ENCODE data around the gene SECISBP2.
"Not testable (repeated sequence)": the region's sequence is repeated elsewhere in the genome, so short reads cannot be mapped to it uniquely, and the experiment has no call there.

The SECISBP2 gene

GRCh38 chr9:89366711-89367110 lies 48.4 kb downstream of the SECISBP2 start:
- DNase-seq (ENCODE audit: low spot score) = no peak

- no peak for DNase-seq (ENCODE audit: low spot score)
Observed at GRCh38 chr9:89367281-89367680, 49.0 kb downstream of the SECISBP2 start.

- DNase-seq (ENCODE audit: low spot score) = no peak
Observed at GRCh38 chr9:89367726-89368437, 49.6 kb downstream of the SECISBP2 start.

GRCh38 chr9:89368550-89368949 lies 50.2 kb downstream of the SECISBP2 start:
- DNase-seq (ENCODE audit: low spot score) = no peak

- no peak for DNase-seq (ENCODE audit: low spot score)
Observed at GRCh38 chr9:89368978-89369377, 50.7 kb downstream of the SECISBP2 start.

- no peak for DNase-seq (ENCODE audit: low spot score)
Observed at GRCh38 chr9:89370593-89370992, 52.3 kb downstream of the SECISBP2 start.

GRCh38 chr9:89371791-89372190 lies 53.5 kb downstream of the SECISBP2 start:
- not testable (repeated sequence) for DNase-seq (ENCODE audit: low spot score)

GRCh38 chr9:89372230-89372816 lies 54.0 kb downstream of the SECISBP2 start:
- no peak for DNase-seq (ENCODE audit: low spot score)

GRCh38 chr9:89372979-89373378 lies 54.7 kb downstream of the SECISBP2 start:
- DNase-seq (ENCODE audit: low spot score) = no peak

GRCh38 chr9:89374176-89374575 lies 55.9 kb downstream of the SECISBP2 start:
- DNase-seq (ENCODE audit: low spot score) = no peak

- no peak for DNase-seq (ENCODE audit: low spot score)
Observed at GRCh38 chr9:89375191-89375760, 57.0 kb downstream of the SECISBP2 start.

GRCh38 chr9:89376286-89376685 lies 58.0 kb downstream of the SECISBP2 start:
- no peak for DNase-seq (ENCODE audit: low spot score)

GRCh38 chr9:89376741-89377351 lies 58.5 kb downstream of the SECISBP2 start:
- DNase-seq (ENCODE audit: low spot score) = no peak

GRCh38 chr9:89377411-89377810 lies 59.1 kb downstream of the SECISBP2 start:
- DNase-seq (ENCODE audit: low spot score) = no peak

- no peak for DNase-seq (ENCODE audit: low spot score)
Observed at GRCh38 chr9:89378541-89378940, 60.2 kb downstream of the SECISBP2 start.

GRCh38 chr9:89379031-89379430 lies 60.7 kb downstream of the SECISBP2 start:
- DNase-seq (ENCODE audit: low spot score) = no peak

- no peak for DNase-seq (ENCODE audit: low spot score)
Observed at GRCh38 chr9:89379508-89380115, 61.3 kb downstream of the SECISBP2 start.

GRCh38 chr9:89380437-89381307 lies 62.4 kb downstream of the SECISBP2 start:
- DNase-seq (ENCODE audit: low spot score) = no peak

- no peak for DNase-seq (ENCODE audit: low spot score)
Observed at GRCh38 chr9:89381308-89381609, 63.0 kb downstream of the SECISBP2 start.

- DNase-seq (ENCODE audit: low spot score) = no peak
Observed at GRCh38 chr9:89382026-89382986, 64.0 kb downstream of the SECISBP2 start.
